NCI-H1105 treated with DMSO at 0.1 percent for 48 hours (cell line): ENCODE results near the gene FSTL4.
A peak's percentile ranks its signal among the peaks of the same experiment; 100 is the strongest.

Source experiments
- DNase-seq: peaks from one replicate; lab custom pipeline; 2025; lab: John Stamatoyannopoulos, UW

FSTL4 gene

DNA sequence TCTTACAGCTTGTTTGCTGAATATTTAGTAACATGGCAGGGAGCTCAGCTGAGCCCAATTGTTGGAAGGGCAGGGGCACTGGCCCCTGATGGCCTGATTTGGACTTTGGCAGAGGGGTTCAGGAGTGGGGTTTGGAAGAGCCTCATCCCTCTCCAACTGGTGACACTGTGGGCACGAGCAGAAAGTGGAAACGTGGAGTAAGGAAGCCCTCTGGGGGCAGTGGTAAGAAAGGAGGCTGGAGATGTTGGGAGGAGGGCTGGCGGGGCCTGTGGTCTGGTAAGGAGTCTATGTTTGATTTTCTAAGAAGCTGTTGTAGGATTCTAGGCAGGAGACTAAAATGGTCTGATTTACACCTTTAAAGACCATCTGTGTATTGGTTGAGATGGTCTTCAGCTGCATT is 351.6 kb downstream of the FSTL4 start:
- DNase-seq, result no peak

DNA sequence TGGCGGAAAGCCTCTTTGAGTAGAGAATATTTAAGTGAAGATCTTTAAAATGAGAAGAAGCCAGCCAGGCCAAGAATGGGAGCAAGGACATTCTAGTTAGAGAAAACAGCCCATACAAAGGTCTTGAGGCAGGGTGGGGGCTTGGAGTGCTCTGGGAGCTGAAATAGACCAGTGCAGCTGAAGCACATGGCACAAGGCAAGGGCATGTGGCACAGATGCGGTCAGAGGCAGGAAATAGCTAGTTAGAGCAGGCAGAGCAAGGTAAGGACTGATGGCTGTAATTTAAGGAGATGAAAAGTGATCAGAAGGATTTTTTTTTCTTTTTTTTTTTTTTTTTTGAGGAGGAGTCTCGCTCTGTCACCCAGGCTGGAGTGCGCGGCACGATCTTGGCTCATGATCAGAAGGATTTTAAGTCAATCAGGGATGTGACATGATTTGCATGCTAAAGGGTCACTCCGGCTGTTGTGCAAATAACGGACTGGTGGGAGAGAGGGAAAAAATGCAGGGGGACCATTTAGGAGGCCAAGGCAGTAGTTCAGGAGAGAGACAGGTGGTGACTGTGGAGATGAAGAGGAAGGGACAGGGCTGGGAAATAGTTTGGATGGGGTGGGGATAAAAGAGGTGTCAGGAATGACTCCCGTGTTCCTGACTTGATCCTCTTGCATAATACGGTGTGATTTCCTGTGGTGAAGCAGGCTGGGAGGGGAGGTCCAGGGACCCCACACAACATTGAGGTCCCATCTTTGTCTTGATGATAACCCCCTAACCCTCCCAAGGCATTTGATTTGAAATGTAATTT is 352.9 kb downstream of the FSTL4 start:
- no peak for DNase-seq

DNA sequence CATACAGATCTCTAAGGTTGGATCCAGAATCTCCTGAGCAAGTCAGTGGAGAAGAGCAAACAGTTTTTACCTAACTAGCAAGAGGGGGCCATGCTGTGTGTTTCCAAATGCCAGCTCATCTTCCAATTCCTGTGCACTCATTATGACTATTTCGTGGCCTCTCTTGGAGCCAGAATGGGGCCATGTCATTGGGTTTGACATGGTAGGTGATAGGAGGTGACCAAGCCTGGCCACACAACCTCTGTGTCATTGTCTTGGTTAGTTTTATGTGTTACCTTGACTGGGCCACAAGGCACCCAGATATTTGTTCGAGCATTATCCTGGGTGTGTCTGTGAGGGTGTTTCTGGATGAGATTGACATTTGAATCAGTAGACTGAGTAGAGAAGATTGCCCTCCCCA is 354.4 kb downstream of the FSTL4 start:
- no peak for DNase-seq

DNA sequence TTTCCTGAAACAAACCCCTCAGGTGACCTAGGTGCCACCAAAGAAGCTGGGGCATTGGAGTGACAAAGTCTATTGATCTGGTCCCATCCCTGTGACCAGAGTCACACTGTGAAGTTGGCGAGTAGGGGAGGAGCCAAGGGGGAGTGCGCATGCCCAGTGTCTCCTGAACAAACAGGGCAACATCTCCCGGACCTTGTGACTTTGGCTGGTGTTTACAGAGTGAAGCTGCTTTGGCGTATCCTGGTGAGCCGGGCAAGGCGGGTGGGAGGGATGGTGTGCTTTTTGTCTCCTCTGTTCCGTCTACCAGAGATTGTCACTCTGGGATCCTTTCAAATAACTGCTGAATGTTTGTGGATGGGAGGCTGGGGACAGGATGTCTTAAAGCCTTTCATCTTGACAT is 356.1 kb downstream of the FSTL4 start:
- no peak for DNase-seq

DNA sequence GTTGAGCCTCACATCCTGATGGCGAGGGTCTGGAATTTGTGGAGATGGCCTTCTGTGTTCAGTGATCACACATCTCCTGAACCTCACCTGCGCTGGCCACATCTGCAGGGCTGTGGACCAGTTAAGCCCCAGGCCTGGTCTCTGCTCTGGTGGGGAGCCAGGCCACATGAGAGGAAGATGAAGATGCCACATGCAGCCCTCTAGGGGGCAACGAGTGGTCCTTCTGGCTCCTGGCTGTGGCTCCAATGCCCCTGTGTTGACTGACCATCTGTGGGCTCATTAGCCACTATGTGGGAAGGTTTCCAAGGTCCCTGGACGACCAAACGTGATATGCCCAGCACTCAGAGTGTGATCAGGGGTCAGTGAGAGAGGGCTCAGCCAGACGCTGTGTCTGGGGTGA is 357.5 kb downstream of the FSTL4 start:
- DNase-seq, result no peak

DNA sequence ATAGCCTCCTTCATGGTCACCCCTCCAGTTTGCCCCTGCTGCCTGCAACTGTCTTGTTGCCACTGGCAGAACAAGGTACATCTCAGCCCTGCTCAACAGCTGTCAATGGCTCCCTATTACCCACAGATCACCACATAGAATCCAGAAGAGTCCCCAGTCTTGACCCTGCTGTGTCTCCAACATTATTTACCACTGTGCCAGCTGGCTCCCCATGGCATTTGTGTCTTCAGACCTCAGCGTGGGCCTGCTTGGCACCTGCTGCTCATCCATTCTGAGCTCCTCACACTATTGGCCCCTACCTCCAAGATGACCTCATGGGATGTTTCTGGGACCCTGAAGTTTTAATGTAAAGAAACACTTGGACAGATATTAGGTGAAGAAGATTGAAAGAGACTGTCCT is 358.7 kb downstream of the FSTL4 start:
- DNase-seq, result no peak

DNA sequence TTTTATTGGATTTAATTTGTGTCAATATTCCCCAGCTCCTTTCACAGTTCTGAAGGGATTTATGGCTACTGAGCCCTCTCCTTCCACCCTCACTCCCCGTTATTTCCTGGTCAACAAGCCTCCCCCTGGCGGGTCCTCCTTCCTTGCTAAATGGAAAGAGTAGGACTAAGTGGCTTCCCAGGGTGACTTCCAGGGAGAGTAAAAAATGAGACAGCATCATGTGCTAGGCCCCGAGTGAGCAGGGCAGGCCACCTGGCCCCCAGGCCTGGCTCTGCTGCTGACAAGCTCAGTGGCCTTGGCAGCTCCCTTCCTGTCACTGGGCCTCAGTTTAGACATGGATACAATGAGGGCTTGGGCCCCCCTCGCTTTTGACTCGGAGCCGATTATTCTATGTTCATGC is 359.3 kb downstream of the FSTL4 start:
- DNase-seq, result no peak

DNA sequence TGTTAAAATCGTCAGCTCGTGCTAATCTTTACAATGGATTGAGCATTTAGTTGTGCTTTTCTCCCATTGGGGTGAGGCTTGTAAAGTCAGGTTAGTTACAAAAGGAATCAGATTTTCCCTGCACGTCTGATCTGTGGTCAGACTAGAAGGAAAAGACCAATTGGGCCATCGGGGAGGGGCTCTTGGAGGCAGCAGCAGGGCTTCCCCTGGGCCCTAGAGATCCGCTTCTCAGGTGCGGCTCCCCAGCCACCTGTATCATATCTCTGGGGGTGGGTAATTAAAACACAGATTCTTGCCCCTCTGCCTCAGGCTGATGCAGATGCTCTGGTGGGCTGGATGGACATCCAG is 360.2 kb downstream of the FSTL4 start:
- DNase-seq, result no peak

DNA sequence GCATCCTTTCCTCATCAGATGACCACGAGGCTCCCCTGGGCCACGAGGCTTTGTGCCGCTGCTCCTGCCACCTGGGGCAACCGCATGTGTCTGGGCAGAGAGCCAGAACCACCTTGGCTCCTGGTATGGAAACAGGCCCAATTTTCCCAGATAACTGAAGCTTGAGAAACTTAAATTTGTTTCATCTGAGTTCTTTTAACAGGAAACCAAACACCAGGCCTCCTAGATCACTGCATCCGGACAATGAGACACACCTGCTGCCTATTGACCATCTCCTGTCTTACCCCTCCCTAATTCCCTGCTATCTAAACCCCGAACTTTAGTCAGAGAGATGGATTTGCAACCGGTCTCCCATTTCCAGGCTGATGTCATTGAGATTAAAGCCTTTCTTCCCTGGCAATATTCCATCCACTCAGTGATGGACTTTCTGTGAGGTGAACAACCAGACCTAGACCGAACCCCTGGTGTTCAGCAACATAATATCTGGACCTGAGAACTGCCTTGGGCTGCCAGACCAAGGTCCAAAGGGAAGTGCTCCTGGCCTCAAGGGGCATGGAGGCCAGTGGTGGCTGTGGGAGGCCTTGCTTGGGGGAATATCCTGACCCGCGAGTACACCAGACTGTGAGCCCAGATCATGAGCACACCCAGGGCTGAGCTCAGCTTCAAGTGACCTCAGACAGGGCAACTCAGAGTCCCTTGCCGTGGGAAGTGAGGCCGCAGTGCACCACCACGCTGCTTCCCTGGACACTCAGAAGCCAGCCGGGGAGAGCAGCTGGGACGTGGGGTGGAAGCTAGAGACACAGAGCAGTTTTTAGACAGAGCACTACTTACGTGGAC is 360.8 kb downstream of the FSTL4 start:
- peak; percentile 37 for DNase-seq

DNA sequence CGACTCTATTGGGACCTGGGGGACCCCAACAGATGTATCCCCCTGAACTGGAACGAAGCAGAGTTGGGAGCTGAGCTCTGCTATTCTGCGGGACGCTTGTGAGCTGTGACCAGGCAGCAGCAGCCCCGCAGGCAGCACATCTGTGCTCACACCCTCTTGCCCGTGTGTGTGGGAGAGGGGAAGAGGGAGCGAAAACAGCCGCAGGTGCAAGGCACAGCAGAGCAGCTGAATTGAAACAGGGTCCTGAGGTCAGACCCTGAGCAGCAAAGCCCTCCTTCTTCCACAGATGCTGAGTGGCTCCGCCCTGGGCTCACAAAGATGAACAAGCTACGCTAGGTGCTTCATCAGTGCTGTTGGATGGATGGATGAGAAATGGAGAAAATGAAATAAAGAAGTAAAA is 361.8 kb downstream of the FSTL4 start:
- DNase-seq, result no peak

DNA sequence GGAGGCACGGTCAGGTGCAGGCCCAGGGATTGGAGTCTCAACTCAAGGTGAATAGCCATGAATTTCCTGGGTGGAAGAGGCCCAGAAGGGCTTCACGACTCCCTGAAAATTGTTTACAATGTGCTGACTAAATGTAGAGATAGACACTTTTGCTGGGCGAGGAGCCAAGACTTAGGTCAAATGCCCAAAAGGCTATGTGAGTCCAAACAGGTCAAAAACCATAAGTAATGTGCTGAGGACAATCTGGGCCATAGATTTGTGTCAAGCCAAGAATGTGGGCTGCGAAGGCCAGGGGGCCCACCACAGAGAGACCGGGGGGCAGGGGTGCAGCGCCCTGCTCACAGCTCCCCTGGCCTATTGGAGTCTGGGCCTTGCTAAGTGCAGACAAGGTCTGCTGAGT is 362.7 kb downstream of the FSTL4 start:
- DNase-seq, result no peak

DNA sequence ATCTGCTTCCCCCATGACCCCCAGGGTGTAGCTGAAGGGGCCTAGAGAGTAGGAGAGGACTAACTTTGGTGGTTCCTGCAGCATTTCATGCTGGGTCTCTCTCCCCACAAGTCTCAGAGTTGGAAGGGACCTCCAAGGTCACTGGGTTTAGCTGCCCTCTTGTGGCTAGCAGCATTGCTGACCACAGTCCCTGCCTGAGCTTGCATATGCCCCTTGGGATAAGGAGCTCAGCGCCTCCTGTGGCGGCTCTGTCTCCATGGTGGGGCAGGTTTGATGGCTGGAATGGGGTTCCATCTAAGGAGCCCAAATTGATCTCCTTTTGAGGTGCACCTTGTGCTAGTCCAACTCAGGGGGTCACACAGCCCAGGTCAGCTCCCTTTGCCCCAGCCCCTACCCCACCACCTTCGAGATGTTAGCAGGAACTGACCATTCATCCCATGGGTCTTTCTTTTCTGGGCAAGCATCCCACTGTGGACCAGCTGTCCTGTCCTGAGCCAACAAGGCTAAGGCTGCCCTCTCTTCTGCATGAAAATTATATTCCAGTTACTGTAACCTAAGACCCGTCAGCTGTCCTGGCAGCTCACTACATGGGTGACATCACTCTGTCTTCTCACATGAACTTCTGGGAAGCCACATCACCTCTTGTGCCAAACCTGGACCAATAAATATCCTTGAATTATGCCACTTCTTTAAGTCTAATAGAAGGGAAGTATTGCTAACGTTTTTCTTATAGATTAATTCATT is 364.3 kb downstream of the FSTL4 start:
- no peak for DNase-seq

DNA sequence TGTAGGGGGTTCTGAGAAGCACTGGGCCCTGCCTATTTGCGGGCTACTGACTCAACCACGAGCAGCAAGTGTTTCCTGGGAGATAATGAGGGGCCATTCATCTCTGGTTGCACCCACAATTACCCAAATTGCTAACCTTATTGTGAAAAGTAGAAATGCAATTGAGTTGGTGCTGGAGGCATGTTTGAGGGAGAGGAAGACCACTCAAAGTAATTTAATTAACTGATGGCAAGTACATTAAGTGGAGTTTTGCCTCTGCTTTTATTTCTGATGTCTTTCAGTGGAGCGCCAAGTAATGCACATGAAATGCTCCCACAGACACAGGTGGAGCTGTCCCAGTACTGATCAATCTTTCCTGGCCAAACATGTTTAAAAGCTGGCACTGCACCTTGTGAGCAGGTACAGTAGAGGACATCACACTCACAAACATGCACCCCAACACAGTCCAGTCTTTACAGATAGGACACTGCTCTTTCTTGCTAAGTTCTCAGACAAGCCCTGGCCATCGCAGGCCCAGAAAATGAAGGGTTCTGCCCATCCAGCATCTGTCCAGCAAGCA is 365.1 kb downstream of the FSTL4 start:
- no peak for DNase-seq

DNA sequence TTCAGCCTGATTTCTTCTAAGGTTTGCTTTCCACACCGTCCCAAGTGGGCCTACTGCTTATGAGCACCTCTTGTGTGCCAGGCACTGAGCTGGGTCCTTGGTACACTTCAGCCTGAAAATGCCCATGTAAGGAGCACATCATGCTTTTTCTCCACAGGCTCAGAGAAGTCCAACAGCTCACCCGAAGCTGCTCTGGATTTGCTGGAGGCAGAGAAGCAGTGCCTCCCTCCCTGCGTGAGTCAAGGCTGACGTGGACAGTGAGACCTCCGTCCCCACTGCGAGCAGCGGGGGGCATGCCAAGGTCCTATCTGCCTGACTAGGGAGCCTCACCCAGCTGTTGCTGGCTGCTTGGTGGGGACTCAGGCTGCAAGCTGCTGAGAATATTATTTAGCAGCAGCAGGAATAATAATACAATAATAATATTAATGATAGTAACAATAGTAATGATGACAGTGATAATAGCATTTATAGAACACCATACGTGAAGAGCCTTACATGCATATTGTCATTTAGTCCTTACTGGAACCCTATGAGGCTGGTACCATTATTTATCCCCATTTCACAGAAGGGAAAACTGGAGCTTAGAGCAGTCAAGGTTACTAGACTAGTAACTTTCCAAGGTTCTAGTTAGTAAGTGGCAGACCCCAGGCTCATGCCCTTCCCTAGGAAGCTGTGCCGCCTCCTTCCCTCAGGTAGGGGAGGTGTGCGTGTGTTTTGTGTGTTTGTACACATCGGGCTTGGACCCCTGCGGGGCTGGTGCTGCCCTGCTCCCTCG is 365.8 kb downstream of the FSTL4 start:
- DNase-seq, result no peak

DNA sequence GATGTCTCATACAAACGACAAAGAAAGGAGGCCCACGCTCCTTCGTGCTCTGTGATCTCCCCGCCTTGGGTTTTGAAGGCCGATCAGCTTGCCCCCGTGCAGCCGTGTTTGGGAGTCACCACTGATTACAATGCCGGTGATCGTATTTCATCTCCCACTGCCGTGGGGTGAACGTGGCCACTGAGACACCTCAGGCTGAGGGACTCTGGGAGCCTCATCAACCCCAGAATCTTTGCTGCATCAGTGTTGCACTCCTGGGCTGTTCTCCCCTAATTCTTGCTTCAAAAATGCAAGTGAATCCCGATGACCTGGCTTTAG is 366.3 kb downstream of the FSTL4 start:
- no peak for DNase-seq

DNA sequence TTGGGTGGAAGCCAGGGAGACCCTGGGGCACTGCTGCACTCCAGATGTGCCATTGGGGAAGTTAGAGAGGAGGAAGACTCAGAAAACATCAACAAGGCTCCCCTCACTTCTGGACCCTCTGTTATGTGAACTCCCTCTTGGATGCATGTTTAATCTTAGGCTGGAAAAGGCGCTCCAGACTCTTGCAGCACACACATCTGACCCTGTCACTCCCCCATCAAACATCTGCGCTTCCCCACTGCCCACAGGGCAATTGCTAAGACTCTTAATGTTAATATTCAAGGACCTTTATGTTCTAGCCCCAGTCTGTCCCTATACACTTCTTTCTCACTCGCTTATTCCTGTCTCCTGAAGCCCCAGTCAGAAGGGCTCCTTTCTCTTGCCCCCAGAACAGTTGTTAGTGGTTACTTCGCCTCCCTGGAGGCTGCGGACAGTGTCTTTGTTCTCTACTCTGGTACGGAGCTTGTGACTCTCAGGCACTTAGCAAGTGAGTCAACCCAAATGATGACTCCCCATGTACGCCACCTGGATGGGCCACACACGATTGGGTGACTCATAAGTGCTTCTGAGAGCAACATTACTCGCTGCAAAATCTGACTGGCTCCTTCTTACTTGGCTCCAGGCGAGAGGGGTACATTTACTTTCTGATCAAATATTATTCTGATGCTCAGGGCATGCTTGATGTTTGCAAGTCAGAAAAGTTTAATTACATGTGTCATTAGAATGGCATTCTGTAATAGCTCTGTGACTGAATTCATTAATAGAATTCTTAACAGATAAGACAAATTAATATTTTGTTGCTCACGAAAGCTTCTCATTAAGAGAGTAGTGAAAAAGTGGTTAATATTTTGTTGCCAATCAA is 366.9 kb downstream of the FSTL4 start:
- no peak for DNase-seq

DNA sequence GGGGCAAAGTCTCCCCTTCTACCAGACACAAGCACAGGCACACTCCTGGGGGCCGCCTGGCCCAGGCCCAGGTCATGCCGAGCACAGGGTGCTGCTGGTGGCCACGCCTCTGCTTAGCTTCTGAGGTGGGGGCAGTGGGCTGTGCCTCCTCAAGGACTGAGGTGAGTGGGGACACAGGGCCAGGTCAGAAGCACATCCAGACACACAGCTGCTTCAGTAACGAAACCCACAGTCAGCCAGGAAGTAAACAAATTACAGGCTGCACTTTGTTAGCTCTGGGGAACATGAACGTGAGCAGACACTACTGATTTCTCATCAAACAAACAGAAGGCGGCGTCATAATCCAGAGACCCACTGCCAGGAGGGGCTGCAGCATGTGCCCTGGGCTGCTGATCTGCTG is 368.1 kb downstream of the FSTL4 start:
- no peak for DNase-seq

DNA sequence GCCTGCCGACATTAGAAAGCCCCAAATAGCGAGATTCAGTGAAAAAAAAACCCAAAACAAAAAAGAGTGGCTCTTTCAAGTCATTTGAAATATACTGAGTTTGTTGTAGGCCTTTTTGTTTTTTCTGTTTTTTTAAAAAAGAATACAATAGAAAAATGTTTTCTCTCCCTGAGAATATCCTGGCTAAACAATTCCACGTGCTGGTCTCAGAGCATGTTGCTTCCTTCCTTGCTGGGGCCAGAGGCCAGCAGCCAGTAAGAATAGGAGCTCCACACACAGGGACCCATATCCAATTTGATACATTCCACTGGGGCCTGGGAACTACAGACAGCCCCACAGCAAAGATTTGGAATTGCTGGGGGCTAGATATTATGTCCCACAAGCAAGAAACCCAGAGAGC is 369.1 kb downstream of the FSTL4 start:
- DNase-seq, result no peak

DNA sequence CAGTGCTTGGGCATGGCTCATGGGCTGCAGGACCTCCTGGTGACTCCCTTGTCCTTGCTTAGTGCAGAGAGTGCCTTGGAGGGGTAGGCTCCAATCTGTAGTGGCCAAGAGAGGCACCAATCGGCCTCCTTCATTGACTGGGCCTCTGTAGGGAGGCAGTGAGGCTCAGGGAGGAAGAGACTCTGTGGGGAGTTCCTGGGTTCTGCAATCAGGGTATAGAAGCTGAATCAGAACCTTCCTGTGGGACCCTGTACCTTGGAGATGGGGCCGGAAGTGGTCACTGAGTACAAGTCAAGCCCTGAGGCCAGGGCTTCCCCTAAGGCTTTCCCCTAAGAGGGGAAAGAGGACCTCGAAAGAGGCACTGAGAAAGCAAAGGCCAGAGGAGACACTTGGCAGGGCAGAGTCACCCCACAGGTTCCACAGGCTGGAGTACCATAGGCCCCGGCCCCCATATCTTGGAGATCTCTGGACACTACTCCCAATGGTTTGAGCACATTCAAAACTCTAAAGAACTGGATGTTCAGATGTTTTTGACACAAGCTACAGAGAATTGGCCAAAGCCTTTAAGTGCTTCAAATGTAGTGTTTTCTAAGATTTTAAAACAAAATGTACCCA is 370.0 kb downstream of the FSTL4 start:
- no peak for DNase-seq
